Measurements from ENCODE around the gene CDR2. TPM values are rescaled to one million over a fixed set of nuclear protein-coding genes. Genes with fewer than 3 reads are reported as not detected.
"Not testable (repeated sequence)": the region's sequence is repeated elsewhere in the genome, so short reads cannot be mapped to it uniquely, and the experiment has no call there.

The CDR2 gene
- polyA plus RNA-seq (ENCODE audit: insufficient read length in 3 of 3): 10 to 100 TPM; 33.3 to 35.0 (median 34.3) TPM

DNA sequence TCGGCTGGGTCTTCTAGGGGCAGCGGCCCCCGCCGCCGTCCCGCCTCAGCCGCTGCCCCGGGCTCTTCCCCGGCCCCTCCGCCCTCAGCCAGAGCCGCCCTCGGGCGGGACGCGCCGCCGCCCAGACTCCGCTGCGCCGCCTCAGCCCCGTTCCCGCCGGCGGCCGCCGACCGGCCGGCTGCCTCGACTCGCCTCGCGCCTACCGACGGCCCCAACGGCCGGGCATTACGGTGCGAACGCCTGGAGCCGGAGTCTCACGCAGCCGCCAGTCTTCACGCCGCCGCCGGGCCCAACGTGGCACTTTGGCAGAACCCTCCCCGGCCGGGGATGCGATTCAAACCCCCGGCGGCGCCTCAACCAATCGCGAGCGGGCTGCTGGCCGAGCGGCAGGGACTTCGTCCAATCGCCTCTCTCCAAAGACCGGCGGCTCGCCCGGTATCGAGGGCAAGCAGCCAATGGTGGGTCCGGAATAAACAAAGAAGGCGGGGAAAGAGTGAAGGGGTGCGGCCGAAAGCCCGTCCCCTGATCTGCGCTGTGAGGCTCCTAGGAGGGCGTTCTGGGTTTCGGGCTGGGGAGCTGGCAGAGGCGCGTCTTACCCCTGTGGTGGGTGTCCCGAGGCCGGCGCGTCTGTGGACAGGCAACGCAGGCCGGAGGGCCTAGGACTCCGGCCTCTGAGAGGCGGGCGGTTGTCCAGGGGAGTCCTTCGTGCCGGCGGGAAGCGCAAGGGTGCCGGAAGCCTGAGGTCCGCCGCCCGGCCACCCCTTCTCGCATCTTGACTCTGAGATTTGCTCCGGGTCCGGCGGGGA lies at the start of gene CDR2:
Gene CDR2, minus strand, starts transcription at position 309 of the 806 bp plus-strand sequence. CDS start 310 bp downstream, outside the sequence.
- peak; percentile 88 to 94 (median 91) for DNase-seq (ENCODE audit: low read depth in 3 of 3, low spot score in 2 of 3)

DNA sequence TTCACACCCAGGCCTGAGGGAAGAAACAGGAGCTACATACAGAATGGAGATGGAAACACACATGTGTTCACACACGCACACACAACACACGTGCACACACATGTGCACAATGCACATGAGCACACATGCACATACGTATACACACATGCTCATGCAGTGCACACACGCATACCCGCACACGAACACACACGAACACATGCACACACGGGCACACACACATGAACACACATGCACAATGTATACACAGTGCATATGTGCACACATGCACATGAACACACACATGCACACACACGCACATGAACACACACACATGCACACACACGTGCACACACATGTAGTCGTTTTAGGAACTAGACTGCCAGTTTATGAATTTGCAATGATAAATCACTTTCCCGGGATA lies 49.3 kb upstream of the CDR2 start:
- DNase-seq (ENCODE audit: low read depth in 3 of 3, low spot score in 2 of 3): no peak

- no peak for DNase-seq (ENCODE audit: low read depth in 3 of 3, low spot score in 2 of 3)
Measured at GRCh38 chr16:22421136-22421535, 46.7 kb upstream of the CDR2 start.

DNA sequence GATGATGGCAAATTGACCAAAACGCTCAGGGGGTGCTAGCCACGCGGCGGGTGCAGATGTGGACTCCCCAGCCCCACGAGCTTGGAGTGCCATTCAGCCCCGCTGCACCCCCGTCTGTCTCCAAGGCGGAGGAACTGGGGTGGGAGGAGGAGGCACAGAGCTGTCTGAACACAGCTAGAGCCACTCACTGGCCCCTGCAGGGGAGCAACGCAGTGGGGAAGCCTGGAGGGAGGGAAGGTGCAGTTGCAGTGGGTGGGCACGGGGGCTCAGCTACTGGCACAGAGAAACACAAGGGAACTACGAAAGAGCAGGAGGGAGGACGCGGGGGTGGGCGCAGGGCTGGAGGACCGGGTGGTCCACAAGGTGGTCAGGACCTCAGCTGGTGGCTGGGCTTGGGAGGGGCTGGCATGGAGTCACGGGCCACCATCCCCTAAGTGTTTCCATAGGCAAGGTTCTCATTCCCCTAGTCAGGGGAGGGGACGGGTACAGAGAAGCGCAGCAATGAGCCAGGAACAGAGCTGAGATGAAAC lies 46.3 kb upstream of the CDR2 start:
- DNase-seq (ENCODE audit: low read depth in 3 of 3, low spot score in 2 of 3): no peak

- DNase-seq (ENCODE audit: low read depth in 3 of 3, low spot score in 2 of 3): no peak
Measured at GRCh38 chr16:22419908-22420307, 45.5 kb upstream of the CDR2 start.

DNA sequence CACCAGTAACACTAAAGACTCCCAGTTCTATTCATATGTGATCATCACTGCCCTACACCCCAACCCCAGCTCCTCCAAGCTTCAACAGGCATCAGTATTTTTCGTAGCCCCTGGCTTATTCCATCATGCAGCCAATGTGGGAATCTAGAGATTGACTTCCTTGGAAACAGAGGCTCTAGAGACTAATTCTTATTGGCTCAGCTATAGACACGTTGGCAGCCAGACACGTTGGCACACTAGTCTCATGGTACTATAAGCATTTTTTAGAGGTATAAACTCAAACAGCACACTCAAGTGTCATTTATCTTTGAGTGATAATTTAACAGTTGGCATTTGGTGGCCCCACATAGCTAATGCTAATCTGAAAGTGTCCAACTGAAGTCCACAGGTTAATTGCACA lies 44.4 kb upstream of the CDR2 start:
- no peak for DNase-seq (ENCODE audit: low read depth in 3 of 3, low spot score in 2 of 3)

DNA sequence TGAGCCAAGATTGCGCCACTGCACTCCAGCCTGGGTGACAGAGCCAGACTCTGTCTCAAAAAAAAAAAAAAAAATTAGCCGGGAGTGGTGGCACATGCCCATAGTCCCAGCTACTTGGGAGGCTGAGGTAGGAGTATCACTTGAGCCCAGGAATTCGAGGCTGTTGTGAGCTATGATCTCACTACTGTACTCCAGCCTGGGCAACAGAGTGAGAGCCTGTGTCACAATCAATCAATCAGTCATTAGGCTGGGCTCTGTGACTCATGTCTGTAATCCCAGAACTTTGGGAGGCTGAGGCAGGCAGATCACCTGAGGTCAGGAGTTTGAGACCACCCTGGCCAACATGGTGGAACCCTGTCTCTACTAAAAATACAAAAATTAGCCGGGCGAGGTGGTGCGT lies 43.4 kb upstream of the CDR2 start:
- DNase-seq (ENCODE audit: low read depth in 3 of 3, low spot score in 2 of 3): not testable (repeated sequence)

GRCh38 chr16:22417019-22417418 lies 42.6 kb upstream of the CDR2 start:
- DNase-seq (ENCODE audit: low read depth in 3 of 3, low spot score in 2 of 3): no peak

GRCh38 chr16:22413819-22414218 lies 39.4 kb upstream of the CDR2 start:
- DNase-seq (ENCODE audit: low read depth in 3 of 3, low spot score in 2 of 3): no peak

DNA sequence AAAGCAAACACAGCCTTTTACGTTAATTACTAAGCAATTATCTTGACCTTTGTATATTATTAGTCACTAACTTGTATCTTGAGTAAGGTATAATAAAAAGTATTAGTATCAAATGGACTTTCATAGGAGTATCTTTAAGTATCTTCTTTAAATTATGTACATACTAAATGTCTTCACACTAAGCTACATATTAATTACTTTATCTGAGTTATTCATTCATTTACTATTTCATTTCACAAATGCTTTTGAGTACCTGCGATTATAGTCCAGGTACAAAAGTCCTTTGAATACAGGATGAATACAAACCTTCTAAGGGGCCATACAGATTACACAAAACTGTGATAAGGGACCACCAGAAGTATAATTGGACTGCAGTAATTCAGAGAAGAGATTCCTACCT lies 33.1 kb upstream of the CDR2 start:
- no peak for DNase-seq (ENCODE audit: low read depth in 3 of 3, low spot score in 2 of 3)

DNA sequence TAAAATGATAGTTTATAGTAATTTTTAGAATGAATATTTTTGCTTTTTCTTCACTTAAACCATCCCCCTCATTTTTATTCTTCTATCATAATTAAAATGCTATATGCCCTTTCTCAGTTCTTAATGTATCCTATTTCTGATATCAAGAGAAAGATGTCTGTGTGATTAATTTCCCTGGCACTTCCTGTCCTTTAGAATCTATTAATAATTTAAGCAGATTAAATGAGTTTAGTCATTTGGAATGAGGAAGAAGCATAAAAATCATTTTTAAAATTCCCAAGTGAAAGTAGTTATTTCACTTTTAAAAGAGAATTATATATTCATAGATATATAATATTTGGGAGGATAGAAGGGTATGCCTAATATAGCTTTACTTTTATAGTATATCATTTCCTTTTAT lies 27.8 kb upstream of the CDR2 start:
- no peak for DNase-seq (ENCODE audit: low read depth in 3 of 3, low spot score in 2 of 3)

GRCh38 chr16:22400900-22401299 lies 26.5 kb upstream of the CDR2 start:
- no peak for DNase-seq (ENCODE audit: low read depth in 3 of 3, low spot score in 2 of 3)

DNA sequence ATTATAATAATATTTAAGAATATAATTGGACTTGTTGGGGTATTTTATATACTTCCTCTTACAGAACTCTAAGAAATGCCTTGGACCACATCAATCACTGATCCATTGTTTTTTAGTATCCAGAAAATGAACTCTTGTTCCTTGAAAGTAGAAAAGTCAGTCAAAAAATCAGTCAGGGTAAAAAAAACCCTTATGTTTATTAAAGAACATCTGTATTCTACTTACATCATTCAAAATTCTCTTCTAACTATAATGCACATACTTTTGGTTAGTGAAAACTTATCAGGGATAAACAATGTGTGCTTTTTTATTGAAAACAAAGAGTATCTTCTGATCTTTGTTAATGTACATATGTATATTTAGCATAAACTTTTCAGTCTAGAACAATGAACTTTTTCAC lies 23.5 kb upstream of the CDR2 start:
- DNase-seq (ENCODE audit: low read depth in 3 of 3, low spot score in 2 of 3): no peak

GRCh38 chr16:22397464-22397863 lies 23.0 kb upstream of the CDR2 start:
- no peak for DNase-seq (ENCODE audit: low read depth in 3 of 3, low spot score in 2 of 3)

DNA sequence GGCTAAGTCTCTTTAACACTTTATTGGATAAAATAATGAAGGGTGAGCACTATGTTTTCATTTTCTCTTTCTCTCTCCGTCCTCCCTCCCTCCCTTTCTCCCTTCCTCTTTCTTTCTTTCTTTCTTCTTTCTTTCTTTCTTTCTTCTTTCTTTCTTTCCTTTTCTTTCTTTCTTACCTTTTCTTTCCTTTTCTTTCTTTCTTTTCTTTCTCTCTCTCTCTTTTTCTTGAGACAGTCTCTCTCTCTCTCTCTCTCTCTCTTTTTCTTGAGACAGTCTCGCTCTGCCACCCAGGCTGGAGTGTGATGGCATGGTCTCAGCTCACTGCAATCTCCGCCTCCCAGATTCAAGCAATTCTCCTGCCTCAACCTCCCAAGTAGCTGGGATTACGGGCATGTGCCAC lies 21.5 kb upstream of the CDR2 start:
- no peak for DNase-seq (ENCODE audit: low read depth in 3 of 3, low spot score in 2 of 3)

GRCh38 chr16:22394121-22394520 lies 19.7 kb upstream of the CDR2 start:
- DNase-seq (ENCODE audit: low read depth in 3 of 3, low spot score in 2 of 3): no peak

GRCh38 chr16:22388101-22388644 lies 13.8 kb upstream of the CDR2 start:
- DNase-seq (ENCODE audit: low read depth in 3 of 3, low spot score in 2 of 3): no peak

DNA sequence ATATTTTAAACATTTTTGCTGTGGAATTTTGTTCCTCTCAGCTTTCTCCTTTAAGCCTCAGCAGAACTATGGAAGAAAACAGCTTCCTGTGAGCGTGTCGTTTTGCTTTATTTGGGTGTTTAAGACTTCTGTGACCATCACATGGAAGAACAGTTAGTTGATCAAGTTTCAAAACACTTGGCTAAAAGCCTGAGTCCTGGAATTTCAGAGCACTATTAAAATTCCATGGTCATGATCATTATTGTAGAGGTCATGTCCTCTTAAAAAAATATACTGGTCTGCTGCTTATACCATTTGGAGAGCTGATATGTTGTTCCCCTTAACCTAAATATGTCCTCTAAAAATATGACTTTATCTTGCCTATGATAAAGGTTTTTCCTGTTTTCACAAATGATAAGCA lies 12.6 kb upstream of the CDR2 start:
- no peak for DNase-seq (ENCODE audit: low read depth in 3 of 3, low spot score in 2 of 3)

GRCh38 chr16:22385196-22385595 lies 10.8 kb upstream of the CDR2 start:
- no peak for DNase-seq (ENCODE audit: low read depth in 3 of 3, low spot score in 2 of 3)

GRCh38 chr16:22383827-22384226 lies 9.4 kb upstream of the CDR2 start:
- DNase-seq (ENCODE audit: low read depth in 3 of 3, low spot score in 2 of 3): no peak

- no peak for DNase-seq (ENCODE audit: low read depth in 3 of 3, low spot score in 2 of 3)
Measured at GRCh38 chr16:22381392-22381791, 7.0 kb upstream of the CDR2 start.

DNA sequence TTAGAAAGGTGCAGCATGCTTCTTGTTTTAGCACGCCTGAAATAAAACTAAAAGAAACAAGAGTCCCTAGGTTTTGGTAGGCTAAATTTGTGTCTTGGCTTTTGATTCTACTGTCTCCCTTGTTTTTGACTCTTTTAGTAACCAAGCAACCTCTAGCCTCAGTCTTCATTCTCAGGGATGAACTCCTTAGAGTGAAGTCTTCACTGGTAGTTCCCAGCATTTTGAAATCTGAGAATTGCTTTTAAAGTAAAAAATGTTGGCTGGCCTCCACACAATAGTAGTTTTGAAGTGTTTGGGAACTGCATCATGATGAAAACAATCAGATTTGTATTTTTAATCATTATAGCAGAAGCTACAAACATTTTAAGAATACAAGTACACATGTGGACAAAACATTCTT lies 6.1 kb upstream of the CDR2 start:
- no peak for DNase-seq (ENCODE audit: low read depth in 3 of 3, low spot score in 2 of 3)
